ENCODE data around the gene EXO1. TPM values are rescaled to one million over a fixed set of nuclear protein-coding genes. Genes with fewer than 3 reads are reported as not detected.
"Not testable (repeated sequence)": the region's sequence is repeated elsewhere in the genome, so short reads cannot be mapped to it uniquely, and the experiment has no call there.

The EXO1 gene
- total RNA-seq, 1 donor from 2014 or later = 2.2 TPM

- TF ChIP-seq CTCF (IDR thresholded peaks at IDR 0.05; ENCODE audit: partially characterized antibody, unreplicated experiment) = no peak
- H3K27ac Mint-ChIP-seq (ENCODE audit: unreplicated experiment) = no peak overlapping the region
- H3K4me1 Mint-ChIP-seq (ENCODE audit: low read depth, unreplicated experiment) = no peaks in the 10 kb centered on the region
- no peaks in the 10 kb centered on the region for H3K36me3 Mint-ChIP-seq (ENCODE audit: unreplicated experiment)
- H3K9me3 Mint-ChIP-seq (ENCODE audit: unreplicated experiment) = peaks cover 3% of the 10 kb centered on the region
- H3K4me3 Mint-ChIP-seq (ENCODE audit: unreplicated experiment) = no peak overlapping the region
- DNase-seq = no peak
- H3K27me3 Mint-ChIP-seq (ENCODE audit: unreplicated experiment) = no peaks in the 10 kb centered on the region
Measured at GRCh38 chr1:241825581-241825980, 22.4 kb upstream of the EXO1 start.

- not testable (repeated sequence) for H3K9me3 Mint-ChIP-seq (ENCODE audit: unreplicated experiment); H3K4me1 Mint-ChIP-seq (ENCODE audit: low read depth, unreplicated experiment); H3K27me3 Mint-ChIP-seq (ENCODE audit: unreplicated experiment); H3K4me3 Mint-ChIP-seq (ENCODE audit: unreplicated experiment); H3K36me3 Mint-ChIP-seq (ENCODE audit: unreplicated experiment); H3K27ac Mint-ChIP-seq (ENCODE audit: unreplicated experiment); DNase-seq
Measured at GRCh38 chr1:241826613-241827012, 21.4 kb upstream of the EXO1 start.

GRCh38 chr1:241827264-241827663, 20.7 kb upstream of the EXO1 start:
- Mint-ChIP-seq H3K27ac (ENCODE audit: unreplicated experiment) (no peak overlapping the region), H3K27me3 (ENCODE audit: unreplicated experiment) (no peaks in the 10 kb centered on the region), H3K4me1 (ENCODE audit: low read depth, unreplicated experiment) (peaks cover 6% of the 10 kb centered on the region), H3K36me3 (ENCODE audit: unreplicated experiment) (no peaks in the 10 kb centered on the region), H3K4me3 (ENCODE audit: unreplicated experiment) (no peak overlapping the region), H3K9me3 (ENCODE audit: unreplicated experiment) (peaks cover 3% of the 10 kb centered on the region)
- no peak for DNase-seq
- no peak for TF ChIP-seq CTCF (IDR thresholded peaks at IDR 0.05; ENCODE audit: partially characterized antibody, unreplicated experiment)

- no peak for DNase-seq
- Mint-ChIP-seq H3K4me3 (ENCODE audit: unreplicated experiment) (no peak overlapping the region), H3K9me3 (ENCODE audit: unreplicated experiment) (peaks cover 3% of the 10 kb centered on the region), H3K4me1 (ENCODE audit: low read depth, unreplicated experiment) (peaks cover 10% of the 10 kb centered on the region), H3K36me3 (ENCODE audit: unreplicated experiment) (no peaks in the 10 kb centered on the region), H3K27ac (ENCODE audit: unreplicated experiment) (no peak overlapping the region), H3K27me3 (ENCODE audit: unreplicated experiment) (no peaks in the 10 kb centered on the region)
- TF ChIP-seq CTCF (IDR thresholded peaks at IDR 0.05; ENCODE audit: partially characterized antibody, unreplicated experiment) = no peak
Measured at GRCh38 chr1:241828463-241829021, 19.5 kb upstream of the EXO1 start.

- H3K4me1 Mint-ChIP-seq (ENCODE audit: low read depth, unreplicated experiment) = peaks cover 10% of the 10 kb centered on the region
- H3K27ac Mint-ChIP-seq (ENCODE audit: unreplicated experiment) = no peak overlapping the region
- no peak overlapping the region for H3K4me3 Mint-ChIP-seq (ENCODE audit: unreplicated experiment)
- no peak for TF ChIP-seq CTCF (IDR thresholded peaks at IDR 0.05; ENCODE audit: partially characterized antibody, unreplicated experiment)
- H3K9me3 Mint-ChIP-seq (ENCODE audit: unreplicated experiment) = peaks cover 3% of the 10 kb centered on the region
- H3K36me3 Mint-ChIP-seq (ENCODE audit: unreplicated experiment) = no peaks in the 10 kb centered on the region
- no peak for DNase-seq
- no peaks in the 10 kb centered on the region for H3K27me3 Mint-ChIP-seq (ENCODE audit: unreplicated experiment)
Measured at GRCh38 chr1:241829468-241829867, 18.5 kb upstream of the EXO1 start.
